GM19372 (cell line): ENCODE measurements around the gene PFDN2.

Source experiments
- ATAC-seq: cut with Tn5 transposase; IDR thresholded peaks from one replicate; pipeline ENCODE4 v1.9.1; 2021; ENCODE audit warnings: mild to moderate bottlenecking, low read depth, moderate library complexity; ENCODE audit not compliant: unreplicated experiment

Gene PFDN2

GRCh38 chr1:161111527-161111926, 6.3 kb downstream of the PFDN2 start:
- ATAC-seq: no peak

- no peak for ATAC-seq
These were observed 6.7 kb downstream of the PFDN2 start for GRCh38 chr1:161111117-161111516.

GRCh38 chr1:161106431-161106830, 11.4 kb downstream of the PFDN2 start:
- ATAC-seq: no peak

GRCh38 chr1:161100556-161100955, 17.3 kb downstream of the PFDN2 start:
- no peak for ATAC-seq

- ATAC-seq: no peak
These were observed 18.6 kb downstream of the PFDN2 start for GRCh38 chr1:161099090-161099802.

DNA sequence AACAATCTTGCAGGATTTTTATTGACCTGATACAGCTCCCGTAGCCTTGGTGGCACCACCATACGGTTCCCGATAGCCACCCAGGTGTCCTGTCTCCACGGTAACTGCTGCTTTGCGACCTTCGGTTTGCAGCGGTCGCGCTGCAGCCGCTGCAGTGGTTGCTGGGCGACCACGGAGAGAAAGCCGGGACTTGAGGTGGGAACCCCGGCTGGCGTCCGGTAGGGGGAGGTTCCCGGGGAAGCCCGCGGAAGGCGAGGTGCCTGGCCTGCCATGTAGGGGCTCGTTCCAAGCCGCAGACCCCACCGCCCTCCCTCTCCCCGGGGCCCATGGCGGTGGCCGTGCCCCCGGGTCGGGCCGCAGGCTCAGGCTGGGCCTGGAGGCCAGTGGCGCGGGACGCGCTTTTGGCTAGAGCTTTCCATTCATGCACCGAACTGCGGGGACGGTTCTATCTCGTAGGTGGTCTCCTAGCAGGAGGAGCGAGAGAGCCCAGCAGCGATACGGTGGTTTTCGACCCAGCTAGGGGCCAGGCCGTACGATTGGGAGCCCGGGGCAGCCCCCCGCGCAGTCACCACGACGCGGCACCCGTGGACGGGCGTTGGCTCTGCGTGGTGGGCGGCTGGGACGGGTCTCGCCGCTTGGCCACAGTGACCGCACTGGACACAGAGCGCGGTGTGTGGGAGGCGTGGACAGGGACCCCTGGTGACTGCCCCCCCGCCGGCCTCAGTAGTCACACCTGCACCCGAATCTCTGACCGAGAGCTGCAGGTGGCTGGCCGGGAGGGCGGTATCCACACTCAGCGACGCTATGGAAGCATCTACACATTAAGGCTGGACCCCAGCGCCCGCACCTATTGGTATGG, 19.4 kb downstream of the PFDN2 start, which contains the start of gene KLHDC9:
Gene KLHDC9 (plus strand): TSS at position 152 of the 859 bp plus-strand sequence. CDS start 175 bp downstream, at position 327.
- peak; percentile 75 for ATAC-seq

DNA sequence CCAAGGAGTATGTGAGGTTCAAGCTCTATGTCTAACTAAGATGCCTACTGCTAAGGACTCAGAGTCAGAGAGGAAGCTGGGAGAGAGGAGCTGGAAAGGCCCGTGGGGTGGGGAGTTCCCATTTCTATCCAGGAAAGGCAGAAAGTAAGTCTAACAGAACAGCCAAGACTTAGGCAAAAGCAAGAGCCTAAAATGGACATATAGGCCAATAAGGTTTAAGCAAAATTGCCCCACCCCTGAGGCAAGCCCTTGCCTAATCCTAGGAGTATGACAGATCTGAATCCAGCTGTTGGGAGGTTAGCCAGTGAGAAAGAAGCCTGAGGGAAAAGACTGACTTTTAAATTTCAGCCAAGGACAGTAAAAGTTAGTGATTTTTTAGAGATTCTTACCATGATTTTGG, 21.3 kb downstream of the PFDN2 start:
- no peak for ATAC-seq

- ATAC-seq: no peak
These were observed 21.8 kb downstream of the PFDN2 start for GRCh38 chr1:161096015-161096414.

GRCh38 chr1:161095230-161095629, 22.6 kb downstream of the PFDN2 start:
- ATAC-seq: no peak

- no peak for ATAC-seq
These were observed 23.4 kb downstream of the PFDN2 start for GRCh38 chr1:161094481-161094880.

DNA sequence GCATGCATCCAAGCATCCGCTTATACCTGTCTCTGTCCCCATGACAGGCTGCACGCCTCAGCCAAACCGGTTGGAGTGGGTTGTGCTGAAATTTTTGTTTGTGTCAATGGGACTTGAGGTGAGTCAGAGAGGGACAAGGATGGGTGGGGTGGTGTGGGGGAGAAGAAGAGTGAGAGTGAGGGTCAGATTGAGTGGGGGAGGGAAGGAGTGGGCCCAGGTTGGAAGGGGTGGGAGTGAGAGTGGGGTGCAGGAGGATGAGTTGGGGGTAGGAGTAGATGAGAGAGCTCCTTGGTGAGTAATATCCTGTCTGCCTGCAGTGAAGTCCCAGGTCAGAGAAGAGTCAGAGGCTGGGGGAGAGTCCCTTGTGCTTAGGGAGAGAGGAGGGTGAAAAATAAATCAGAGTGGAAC, 25.2 kb downstream of the PFDN2 start:
- ATAC-seq: no peak

DNA sequence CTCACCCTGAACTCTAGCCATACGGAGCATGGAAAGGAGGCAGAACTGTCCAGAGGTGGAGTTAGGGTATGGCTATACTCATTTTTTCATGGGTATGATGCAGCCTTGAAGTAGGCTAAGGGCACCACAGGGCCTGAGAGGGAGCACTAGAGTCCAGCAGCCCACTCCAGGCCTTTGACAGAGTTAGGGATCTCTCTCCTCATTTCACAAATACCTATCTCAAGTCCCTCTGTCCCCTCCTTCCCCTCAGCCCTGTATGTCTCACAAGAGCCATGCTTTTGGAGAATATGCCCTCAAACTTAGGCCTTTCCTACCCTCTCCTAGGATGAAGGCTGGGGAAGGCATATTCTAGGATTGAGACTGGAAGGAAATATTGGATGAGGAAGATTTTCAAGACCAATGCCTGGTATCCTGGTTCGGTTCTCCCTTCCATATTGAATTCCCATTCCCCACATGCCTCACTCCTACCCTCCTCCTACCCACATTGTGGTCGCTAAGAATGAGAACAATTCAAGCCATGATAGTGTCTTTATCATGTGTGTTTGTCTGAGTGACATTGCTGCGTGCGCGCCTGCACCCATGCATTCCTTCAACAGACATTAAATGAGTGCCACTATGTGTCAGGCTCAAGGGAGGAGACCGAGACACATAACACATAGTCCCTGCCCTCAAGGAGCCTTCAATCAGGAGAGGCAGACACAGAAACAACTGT, 25.9 kb downstream of the PFDN2 start:
- ATAC-seq: no peak

GRCh38 chr1:161091093-161091492, 26.7 kb downstream of the PFDN2 start:
- no peak for ATAC-seq

- ATAC-seq: no peak
These were observed 27.2 kb downstream of the PFDN2 start for GRCh38 chr1:161090617-161091016.

DNA sequence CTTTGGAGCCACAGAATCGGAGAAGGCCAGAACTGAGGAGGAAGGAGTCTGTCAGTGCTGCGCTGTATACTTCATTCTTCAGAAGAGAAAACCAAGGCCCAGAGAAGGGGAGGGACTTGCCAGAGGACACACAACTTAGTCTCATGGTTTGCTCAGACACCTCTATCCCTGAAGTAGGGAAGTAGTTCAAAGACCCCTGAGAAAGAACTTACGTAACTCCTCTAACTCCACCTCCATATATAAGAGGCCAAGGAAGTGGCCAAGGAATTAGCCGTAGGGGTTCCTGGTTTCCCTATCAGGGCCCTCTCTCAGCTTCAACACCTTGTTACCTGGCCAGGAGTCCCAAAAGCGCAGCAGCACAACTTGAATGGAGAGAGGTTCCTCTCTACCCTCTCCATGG, 27.9 kb downstream of the PFDN2 start:
- ATAC-seq: no peak

DNA sequence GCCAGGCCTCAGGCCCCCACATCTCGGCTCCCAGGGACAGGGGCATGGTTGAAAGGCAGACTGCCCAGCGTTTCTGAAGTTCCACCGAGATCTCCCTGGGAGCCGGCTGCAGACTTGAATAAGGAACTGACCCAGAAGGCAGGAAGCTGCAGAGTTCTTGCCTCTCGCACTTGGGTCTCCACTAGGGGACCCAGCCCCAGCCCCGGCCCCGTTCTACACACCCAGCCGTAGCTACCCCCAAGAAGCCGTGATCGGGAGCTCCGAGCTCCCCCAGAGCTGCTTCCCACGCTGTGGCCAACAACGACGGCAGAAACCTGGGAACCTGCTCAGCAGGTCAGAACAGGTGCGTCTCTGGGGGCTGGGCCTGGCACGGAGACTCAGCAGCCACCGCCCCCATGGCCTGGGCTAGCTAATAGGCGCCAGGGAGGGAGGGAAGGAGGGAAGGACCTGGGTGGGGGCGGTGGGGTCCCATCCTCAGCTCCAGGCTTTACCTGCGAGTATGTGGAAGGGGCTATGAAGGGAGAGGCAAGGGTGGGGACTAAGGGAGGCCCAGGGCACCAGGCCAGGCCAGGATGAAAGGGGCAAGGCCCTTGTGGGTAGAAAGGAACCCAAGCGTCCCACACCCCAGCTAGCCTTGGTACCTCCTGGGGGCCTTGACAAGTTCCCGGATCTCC, 28.4 kb downstream of the PFDN2 start, which contains the start of gene NECTIN4:
Gene NECTIN4 (minus strand): TSS at position 308 of the 674 bp plus-strand sequence. CDS start 262 bp downstream, at position 46.
- ATAC-seq: no peak

DNA sequence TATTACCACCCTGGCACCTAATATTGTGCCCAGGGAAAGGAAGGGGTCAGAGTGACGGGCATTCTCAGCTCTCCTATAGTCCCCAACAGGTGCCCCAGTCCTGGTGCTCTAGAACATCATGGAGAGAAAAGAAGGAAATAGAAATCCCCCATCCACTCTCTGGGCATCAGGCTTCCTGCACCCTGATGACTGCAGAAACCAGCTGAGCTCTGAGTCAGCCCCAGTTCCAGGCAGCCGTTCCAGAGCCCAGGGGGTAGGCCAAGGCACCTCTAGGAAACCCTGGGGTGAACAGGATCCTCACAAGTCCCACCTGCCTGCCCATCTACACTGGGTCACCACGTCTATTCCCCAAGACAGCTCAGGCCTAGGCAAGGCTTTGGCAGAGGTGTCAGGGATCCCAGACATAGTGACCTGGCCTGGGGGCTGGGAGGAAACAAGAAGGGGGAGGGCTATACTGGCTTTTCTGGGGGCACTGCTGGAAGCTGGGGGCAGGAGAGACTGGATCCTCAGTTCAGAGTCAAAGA, 29.2 kb downstream of the PFDN2 start:
- ATAC-seq: no peak

DNA sequence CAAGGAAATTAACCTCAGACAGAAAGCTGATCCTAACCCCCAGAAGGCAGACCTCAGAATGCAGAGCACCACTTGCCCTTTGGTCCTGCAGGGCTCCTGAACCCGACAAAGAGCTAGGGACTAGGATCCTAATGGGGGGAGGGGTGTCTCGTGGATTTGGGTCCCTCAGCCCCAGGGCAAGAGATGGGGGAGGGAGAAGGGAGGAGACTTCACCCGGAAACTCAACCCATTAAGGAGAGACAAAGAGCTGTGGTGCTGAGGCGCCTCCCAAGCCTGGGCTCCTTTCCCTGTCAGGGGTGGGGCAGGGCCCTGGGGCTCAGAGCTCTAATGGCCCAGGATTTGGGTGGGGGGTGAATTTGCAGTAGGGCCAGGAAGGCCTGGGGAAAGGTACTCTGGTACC, 31.4 kb downstream of the PFDN2 start:
- ATAC-seq: no peak

DNA sequence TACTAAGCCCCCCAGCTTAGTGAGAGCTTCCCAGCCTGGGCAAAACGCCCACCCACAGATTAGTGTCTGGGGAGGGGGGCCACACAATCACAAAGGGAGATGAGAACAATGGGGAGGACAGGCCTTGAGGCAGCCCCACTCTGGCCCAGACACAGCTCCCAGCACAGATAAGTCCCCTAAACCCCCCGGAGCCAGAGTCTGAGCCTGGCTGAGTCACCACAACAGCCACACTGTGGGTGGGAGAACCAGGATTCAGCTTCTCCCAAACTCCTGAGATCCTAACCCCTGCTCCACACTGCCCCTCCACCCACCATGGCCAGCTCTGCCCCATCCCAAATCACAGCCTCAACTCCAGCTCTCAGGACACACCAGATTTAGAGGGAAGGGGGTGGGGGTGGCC, 32.7 kb downstream of the PFDN2 start:
- no peak for ATAC-seq

- no peak for ATAC-seq
These were observed 33.2 kb downstream of the PFDN2 start for GRCh38 chr1:161084597-161084988.
